GM23338 (cell line): ENCODE results near the gene PJA2.

Experiments used
- CREB1 ChIP-seq: fragments of 250-450 bp; sonication (Bioruptor Pico); IDR thresholded peaks from 2 replicates; pipeline ENCODE4 v1.5.0; 2020; ENCODE audit warnings: low read depth, mild to moderate bottlenecking, moderate library complexity
- EZH2 ChIP-seq: fragments of 200-600 bp; sonication (generic); IDR thresholded peaks from one replicate; pipeline ENCODE4 v1.8.0; 2017; ENCODE audit warnings: antibody characterized with exemption, mild to moderate bottlenecking, low read depth; ENCODE audit not compliant: unreplicated experiment
- EZH2phosphoT487 ChIP-seq: fragments of 200-600 bp; sonication (generic); IDR thresholded peaks from one replicate; pipeline ENCODE4 v1.8.1; 2018; ENCODE audit warnings: antibody characterized with exemption; ENCODE audit not compliant: unreplicated experiment
- JUNB ChIP-seq: IDR thresholded peaks from one replicate; pipeline ENCODE4 v1.6.1; 2016; ENCODE audit warnings: antibody characterized with exemption; ENCODE audit not compliant: unreplicated experiment
- POLR2AphosphoS5 ChIP-seq: IDR thresholded peaks from 2 replicates; pipeline ENCODE4 v1.6.1; 2016; ENCODE audit warnings: antibody characterized with exemption, low read depth
- REST ChIP-seq: IDR thresholded peaks from one replicate; pipeline ENCODE4 v1.6.1; 2018; ENCODE audit warnings: antibody characterized with exemption; ENCODE audit not compliant: unreplicated experiment
- STAT1 ChIP-seq: IDR thresholded peaks from one replicate; pipeline ENCODE4 v1.6.1; 2016; ENCODE audit warnings: antibody characterized with exemption; ENCODE audit not compliant: unreplicated experiment
- ZNF331 ChIP-seq: fragments of 250-450 bp; sonication (Bioruptor Pico); IDR thresholded peaks from 2 replicates; pipeline ENCODE4 v1.5.0; 2020; ENCODE audit warnings: low read depth, mild to moderate bottlenecking, moderate library complexity
- ZNF462 ChIP-seq: fragments of 250-450 bp; sonication (Bioruptor Pico); IDR thresholded peaks from 2 replicates; pipeline ENCODE4 v1.5.0; 2020; ENCODE audit warnings: mild to moderate bottlenecking, moderate library complexity
- TF ChIP-seq, protein P1 (sequence below), 2 experiments: fragments of 200-600 bp in 1 of 2; sonication (generic) in 1 of 2; conservative IDR thresholded peaks; 2 replicates each; pipeline versions ENCODE4 v1.5.1 to v1.6.1; 2016 to 2017; ENCODE audit warnings: antibody characterized with exemption in 2 of 2, low read depth in 2 of 2, mild to moderate bottlenecking in 2 of 2, moderate library complexity in 1 of 2

GRCh38 chr5:109373932-109374331 lies 35.8 kb downstream of the PJA2 start:
- TF ChIP-seq EZH2 (no peak), EZH2phosphoT487 (no peak), REST (no peak), POLR2AphosphoS5 (no peak), ZNF462 (CRISPR knock-in tag) (no peak), CREB1 (CRISPR knock-in tag) (no peak), ZNF331 (CRISPR knock-in tag) (no peak), JUNB (no peak), STAT1 (no peak)
- TF ChIP-seq, protein P1, sequence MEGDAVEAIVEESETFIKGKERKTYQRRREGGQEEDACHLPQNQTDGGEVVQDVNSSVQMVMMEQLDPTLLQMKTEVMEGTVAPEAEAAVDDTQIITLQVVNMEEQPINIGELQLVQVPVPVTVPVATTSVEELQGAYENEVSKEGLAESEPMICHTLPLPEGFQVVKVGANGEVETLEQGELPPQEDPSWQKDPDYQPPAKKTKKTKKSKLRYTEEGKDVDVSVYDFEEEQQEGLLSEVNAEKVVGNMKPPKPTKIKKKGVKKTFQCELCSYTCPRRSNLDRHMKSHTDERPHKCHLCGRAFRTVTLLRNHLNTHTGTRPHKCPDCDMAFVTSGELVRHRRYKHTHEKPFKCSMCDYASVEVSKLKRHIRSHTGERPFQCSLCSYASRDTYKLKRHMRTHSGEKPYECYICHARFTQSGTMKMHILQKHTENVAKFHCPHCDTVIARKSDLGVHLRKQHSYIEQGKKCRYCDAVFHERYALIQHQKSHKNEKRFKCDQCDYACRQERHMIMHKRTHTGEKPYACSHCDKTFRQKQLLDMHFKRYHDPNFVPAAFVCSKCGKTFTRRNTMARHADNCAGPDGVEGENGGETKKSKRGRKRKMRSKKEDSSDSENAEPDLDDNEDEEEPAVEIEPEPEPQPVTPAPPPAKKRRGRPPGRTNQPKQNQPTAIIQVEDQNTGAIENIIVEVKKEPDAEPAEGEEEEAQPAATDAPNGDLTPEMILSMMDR (conservative IDR thresholded peaks at IDR 0.05; ENCODE audit: low read depth in 2 of 2), result no peak
